HG03558 (cell line): ENCODE data around the gene STAT5B.
"Not testable (repeated sequence)": the region's sequence is repeated elsewhere in the genome, so short reads cannot be mapped to it uniquely, and the experiment has no call there.

Experiments
- ATAC-seq: cut with Tn5 transposase; IDR thresholded peaks from one replicate; pipeline ENCODE4 v1.9.1; 2021; ENCODE audit warnings: moderate number of reproducible peaks; ENCODE audit not compliant: unreplicated experiment; ENCODE audit errors: extremely low read depth

STAT5B gene

DNA sequence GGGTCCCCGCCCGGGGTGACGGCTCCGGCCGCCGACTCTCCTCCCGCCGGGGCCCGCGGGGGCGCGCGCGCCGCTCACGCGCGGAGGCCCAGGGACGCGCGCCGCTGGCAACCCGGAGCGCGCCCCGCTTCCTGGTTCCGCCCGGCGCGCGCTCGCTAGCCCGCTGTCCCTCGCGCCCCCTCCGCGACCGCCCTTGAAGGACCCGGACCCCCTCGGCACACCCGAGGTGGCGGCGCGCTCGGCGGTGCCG lies at the start of gene STAT5B:
TSS of gene STAT5B (minus strand) at position 33 of the 250 bp plus-strand sequence. CDS start 44,264 bp downstream, outside the sequence.
- ATAC-seq = no peak

DNA sequence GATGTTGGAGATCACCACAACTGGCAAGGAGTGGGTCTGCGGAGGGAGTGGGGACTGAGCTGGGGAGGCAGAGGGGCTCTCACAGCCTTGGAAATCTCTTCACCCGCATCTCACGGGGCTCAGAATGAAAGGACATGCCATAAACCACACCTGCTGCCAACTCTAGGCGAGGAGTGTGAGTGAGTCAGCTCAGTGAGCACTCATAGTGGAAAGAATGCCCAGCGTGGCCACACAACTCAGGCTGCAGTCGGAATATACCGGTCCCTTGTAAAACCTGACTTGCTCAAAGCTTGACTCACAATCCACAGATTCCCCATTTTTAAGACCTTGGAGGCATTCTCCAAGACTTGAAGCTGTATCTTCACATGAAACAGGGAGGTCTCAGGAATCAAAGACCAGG lies 48.8 kb upstream of the STAT5B start:
- no peak for ATAC-seq

GRCh38 chr17:42323268-42323773 lies 47.1 kb upstream of the STAT5B start:
- no peak for ATAC-seq

DNA sequence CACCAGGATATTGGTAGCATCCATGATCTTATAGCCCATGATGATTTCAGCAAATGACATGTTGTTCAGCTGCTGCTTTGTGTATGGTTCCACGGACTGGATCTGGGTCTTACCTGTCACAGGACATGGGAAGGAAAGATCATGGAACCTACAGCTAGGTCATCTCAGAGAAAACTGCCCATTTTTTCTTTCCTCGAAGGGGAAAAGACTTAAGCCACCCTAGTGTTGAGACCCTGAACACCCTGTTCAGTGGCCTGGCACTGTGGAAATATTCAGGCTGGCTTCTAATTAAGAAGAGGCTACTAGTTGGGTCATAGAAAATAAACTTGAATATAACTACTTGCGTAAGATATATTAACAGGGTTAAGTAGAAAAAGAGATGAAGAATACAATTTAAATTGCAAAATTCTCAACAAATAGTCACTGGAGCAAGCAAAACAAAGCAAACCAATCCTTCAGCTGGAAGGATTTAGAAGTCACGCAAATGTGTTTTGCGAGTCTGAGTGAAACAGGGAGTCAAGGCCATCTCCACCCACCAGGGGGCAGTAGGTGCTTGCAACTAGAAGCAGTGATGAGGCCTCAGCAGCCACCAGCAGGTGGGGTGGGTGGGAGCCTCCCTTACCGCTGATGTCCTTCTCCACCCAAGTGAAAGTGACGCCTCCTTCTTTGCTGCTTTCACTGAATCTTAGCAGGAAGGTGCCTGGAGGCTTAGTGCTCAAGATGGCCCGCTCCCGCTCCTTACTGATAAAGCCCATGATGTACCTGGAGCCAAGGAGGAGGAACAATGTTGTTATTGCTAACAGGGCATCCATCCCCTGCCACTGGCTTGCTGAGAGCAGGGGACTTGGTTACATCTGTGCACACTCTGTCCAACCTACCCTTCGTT lies 46.4 kb upstream of the STAT5B start:
- ATAC-seq = no peak

GRCh38 chr17:42321555-42321954 lies 45.4 kb upstream of the STAT5B start:
- no peak for ATAC-seq

GRCh38 chr17:42317967-42318366 lies 41.8 kb upstream of the STAT5B start:
- ATAC-seq = not testable (repeated sequence)

DNA sequence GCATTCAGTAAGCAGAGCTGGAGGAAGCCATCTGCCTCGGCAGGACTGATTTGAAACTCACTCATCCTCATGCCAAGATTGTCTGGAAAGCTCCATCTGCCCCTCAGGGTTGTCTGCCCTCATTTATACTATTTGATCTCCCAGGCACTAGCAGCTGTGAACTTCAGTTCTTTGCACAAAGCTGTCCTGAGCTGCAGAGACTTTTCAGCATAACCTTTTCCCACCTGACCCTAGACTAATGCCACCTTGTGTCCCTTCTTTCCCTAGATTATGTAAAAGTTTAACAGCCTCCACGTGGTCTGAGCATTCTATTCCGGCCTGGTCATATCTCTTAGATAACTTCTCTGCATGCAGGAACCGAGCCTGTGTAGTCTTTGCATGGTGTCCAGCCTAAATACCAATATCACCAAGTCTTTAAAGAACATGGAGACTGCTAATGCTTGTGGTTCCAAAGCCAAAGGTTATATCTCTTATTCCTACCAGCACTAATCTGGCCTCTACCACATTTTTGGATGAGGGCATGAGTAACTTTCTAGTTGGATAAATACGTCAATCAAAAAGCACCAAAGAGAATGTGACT lies 41.2 kb upstream of the STAT5B start:
- no peak for ATAC-seq

DNA sequence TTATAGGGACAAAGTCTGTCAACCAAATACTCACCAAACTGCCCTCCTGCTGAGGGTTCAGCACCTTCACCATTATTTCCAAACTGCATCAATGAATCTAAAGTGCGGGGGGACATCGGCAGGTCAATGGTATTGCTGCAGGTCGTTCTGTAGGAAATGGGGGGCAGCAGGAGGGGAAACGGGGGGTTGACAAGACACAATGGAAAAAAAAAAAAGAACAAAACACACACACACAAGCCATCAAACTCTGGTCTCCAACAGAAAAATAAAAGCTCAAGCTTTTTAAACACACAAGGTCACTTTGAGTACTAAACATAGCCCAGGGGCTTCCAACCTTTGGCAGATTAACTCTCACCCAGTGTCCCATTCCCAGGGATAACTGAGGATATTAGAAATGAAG lies 40.6 kb upstream of the STAT5B start:
- no peak for ATAC-seq

DNA sequence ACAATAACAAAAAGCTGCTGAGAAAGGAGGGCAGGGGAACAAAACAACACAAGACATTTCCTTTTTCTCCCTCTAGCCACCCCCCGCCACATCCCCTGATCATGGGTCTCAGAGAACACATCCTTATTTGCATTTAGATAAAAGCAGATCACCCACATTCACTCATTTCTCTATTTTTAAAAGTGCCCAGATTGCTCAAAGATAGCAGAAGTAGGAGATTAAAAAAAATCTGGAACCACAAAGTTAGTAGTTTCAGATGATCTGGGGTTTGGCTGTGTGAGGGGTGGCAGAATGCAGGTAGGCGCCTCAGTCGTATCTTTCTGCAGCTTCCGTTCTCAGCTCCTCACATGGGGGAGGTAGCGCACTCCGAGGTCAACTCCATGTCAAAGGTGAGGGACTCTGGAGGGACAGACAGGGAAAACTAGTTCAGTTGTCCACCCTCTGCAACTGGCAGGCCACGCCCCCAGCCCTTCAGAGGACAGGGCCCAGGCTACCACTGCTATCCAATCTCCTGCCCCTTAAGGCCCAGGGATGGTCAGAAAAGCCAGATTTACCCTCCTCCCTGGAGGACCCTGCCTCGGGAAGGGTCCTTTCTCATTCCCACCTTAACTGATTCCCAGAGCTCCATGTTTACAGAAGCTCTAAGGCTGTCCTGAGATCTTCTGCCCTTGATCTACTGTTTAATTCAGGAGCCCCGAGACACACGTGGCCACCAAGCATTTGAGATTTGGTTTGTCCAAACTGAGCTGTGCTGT lies 39.4 kb upstream of the STAT5B start:
- no peak for ATAC-seq

GRCh38 chr17:42313773-42314566 lies 37.8 kb upstream of the STAT5B start:
- no peak for ATAC-seq

- ATAC-seq = no peak
Measured at GRCh38 chr17:42313389-42313772, 37.2 kb upstream of the STAT5B start.

GRCh38 chr17:42312285-42313130 lies 36.3 kb upstream of the STAT5B start:
- ATAC-seq = no peak

DNA sequence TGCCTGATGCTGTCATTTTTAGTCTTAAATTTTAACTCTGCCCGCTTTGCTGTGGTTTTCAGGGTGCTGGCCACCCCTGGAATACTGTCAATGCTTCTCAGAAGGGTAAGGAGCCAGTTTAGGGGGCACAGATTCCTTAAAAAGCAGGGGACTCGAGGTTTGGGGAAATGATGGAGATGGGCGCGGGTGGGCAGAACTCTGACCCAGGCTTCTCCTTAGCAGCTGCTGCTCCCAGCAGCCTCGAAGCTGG lies 35.8 kb upstream of the STAT5B start:
- ATAC-seq = no peak

DNA sequence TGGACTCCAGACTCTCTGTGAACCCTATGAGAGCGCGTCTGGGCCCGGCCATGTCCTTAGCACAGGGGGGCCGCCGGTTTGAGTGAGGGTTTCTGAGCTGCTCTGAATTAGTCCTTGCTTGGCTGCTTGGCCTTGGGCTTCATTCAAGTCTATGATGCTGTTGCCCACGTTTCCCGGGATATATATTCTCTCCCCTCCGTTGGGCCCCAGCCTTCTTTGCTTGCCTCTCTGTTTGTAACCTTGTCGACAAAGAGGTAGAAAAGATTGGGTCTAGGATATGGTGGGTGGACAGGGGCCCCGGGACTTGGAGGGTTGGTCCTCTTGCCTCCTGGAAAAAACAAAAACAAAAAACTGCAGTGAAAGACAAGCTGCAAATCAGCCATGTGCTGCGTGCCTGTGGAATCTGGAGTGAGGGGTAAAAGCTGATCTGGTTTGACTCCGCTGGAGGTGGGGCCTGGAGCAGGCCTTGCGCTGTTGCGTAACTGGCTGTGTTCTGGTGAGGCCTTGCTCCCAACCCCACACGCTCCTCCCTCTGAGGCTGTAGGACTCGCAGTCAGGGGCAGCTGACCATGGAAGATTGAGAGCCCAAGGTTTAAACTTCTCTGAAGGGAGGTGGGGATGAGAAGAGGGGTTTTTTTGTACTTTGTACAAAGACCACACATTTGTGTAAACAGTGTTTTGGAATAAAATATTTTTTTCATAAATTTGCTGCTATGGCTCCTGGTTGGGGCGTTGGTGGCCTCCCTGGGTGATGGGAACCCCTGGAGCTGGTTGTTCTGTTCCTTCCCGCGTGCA lies 35.2 kb upstream of the STAT5B start:
- ATAC-seq = no peak

GRCh38 chr17:42310787-42311215 lies 34.6 kb upstream of the STAT5B start:
- no peak for ATAC-seq

GRCh38 chr17:42309986-42310786 lies 34.0 kb upstream of the STAT5B start:
- no peak for ATAC-seq

DNA sequence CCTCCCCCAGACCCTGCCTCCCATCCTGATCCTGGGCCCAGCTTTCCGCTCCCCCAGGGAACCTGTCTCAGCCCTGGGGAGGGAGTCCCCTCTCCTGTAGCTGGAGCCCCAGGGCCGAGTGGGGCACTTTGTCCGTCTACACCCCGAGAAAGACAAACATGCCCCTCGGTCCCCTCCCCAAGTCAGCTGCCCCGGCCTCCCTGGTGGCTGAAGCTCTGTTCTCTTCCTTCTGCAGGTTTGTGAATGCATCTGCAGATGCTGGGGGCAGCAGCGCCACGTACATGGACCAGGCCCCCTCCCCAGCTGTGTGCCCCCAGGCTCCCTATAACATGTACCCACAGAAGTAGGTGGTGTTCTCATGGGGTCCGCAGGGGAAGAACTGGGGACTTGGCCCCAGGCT lies 33.0 kb upstream of the STAT5B start:
- ATAC-seq = no peak

DNA sequence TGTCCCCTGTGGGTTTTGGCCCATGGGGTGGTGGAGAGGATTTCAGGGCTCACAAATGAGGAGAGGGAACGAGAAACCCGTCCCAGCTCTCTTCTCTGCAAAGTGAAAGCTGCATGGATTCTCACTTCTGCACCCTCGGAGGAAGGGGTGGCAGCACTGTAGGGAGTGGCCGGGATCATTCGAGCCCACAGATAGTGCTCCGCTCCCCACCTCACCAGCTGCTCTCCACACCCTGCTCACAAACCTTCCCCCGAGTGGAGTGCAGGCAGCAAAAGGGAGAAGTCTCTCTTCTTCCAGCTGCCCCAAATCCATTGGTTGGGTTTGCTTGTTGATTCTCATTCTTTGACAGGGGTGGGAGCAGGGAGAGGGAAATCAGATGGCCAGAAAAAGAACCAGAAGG lies 32.3 kb upstream of the STAT5B start:
- ATAC-seq = no peak
